Lower leg skin (tissue), 4 donors: ENCODE data around the gene PDK1. TPM values are rescaled to one million over a fixed set of nuclear protein-coding genes. Genes with fewer than 3 reads are reported as not detected.

ENCODE experiments used
- DNase-seq, 2 donors: peaks; one replicate each; pipeline ENCODE4 v3.0.0-alpha.2; 2019; ENCODE audit warnings: low spot score in 2 of 2
- H3K4me3 ChIP-seq: fragments of 200-600 bp; sonication (generic); 2 replicates; pipeline ENCODE4 v1.5.1; 2017; ENCODE audit warnings: mild to moderate bottlenecking, low read depth; ENCODE audit not compliant: poor library complexity, severe bottlenecking
- POLR2A ChIP-seq, 2 donors: fragments of 450-650 bp; IDR thresholded peaks; one replicate each; pipeline ENCODE4 v1.6.1; 2016 to 2017; ENCODE audit warnings: antibody characterized with exemption in 2 of 2, mild to moderate bottlenecking in 1 of 2, moderate library complexity in 1 of 2
- WGBS, 2 donors: methylation state at CpG; one replicate each; pipeline ENCODE4 v1.1.5; 2018; 5-methylcytosine and 5-hydroxymethylcytosine counted together
- intact Hi-C: fragments of 100-400 bp; cut with DNase I; formaldehyde crosslinking; loops from one replicate; pipeline ENCODE4 v1.15.0; 2023; ENCODE audit warnings: low total_unique reads
- total RNA-seq, 4 donors: library from RNA; depleted of rRNA; stranded (reverse); fragments of >200 nt; gene quantifications; one replicate each; pipeline ENCODE4 v1.1.0, GENCODE V29; 2016
- TF ChIP-seq, protein P1 (sequence below), 3 donors: fragments of 450-650 bp; IDR thresholded peaks; one replicate each; pipeline ENCODE4 v1.5.1; 2016; ENCODE audit warnings: antibody characterized with exemption in 3 of 3, mild to moderate bottlenecking in 3 of 3, moderate library complexity in 2 of 3

PDK1 gene
- total RNA-seq, 4 donors from 2014 or later, result 34.8 to 117 (median 54.8) TPM

GRCh38 chr2:172564376-172564775, 8.5 kb downstream of the PDK1 start:
- no peak overlapping the region for H3K4me3 ChIP-seq
- intact Hi-C loops, result no loop called here
- TF ChIP-seq, protein P1, sequence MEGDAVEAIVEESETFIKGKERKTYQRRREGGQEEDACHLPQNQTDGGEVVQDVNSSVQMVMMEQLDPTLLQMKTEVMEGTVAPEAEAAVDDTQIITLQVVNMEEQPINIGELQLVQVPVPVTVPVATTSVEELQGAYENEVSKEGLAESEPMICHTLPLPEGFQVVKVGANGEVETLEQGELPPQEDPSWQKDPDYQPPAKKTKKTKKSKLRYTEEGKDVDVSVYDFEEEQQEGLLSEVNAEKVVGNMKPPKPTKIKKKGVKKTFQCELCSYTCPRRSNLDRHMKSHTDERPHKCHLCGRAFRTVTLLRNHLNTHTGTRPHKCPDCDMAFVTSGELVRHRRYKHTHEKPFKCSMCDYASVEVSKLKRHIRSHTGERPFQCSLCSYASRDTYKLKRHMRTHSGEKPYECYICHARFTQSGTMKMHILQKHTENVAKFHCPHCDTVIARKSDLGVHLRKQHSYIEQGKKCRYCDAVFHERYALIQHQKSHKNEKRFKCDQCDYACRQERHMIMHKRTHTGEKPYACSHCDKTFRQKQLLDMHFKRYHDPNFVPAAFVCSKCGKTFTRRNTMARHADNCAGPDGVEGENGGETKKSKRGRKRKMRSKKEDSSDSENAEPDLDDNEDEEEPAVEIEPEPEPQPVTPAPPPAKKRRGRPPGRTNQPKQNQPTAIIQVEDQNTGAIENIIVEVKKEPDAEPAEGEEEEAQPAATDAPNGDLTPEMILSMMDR (IDR thresholded peaks at IDR 0.05), result no peak
- no peak for TF ChIP-seq POLR2A (IDR thresholded peaks at IDR 0.05)
- no peak for DNase-seq
- WGBS, 2 donors, result 50 to 51% methylated on average over 5 of the region's 5 CpGs

GRCh38 chr2:172571245-172571644, 15.4 kb downstream of the PDK1 start:
- no peak overlapping the region for H3K4me3 ChIP-seq
- TF ChIP-seq POLR2A (IDR thresholded peaks at IDR 0.05), result no peak
- TF ChIP-seq, protein P1 (IDR thresholded peaks at IDR 0.05), result no peak
- intact Hi-C loops, result no loop called here
- no peak for DNase-seq

- 77 to 86% methylated on average over 2 of the region's 2 CpGs for WGBS, 2 donors
- DNase-seq, result no peak
- no peak overlapping the region for H3K4me3 ChIP-seq
- no peak for TF ChIP-seq POLR2A (IDR thresholded peaks at IDR 0.05)
- TF ChIP-seq, protein P1 (IDR thresholded peaks at IDR 0.05), result no peak
- intact Hi-C loops, result no loop called here
These were observed 17.1 kb downstream of the PDK1 start for GRCh38 chr2:172572981-172573380.

- DNase-seq, result no peak
- H3K4me3 ChIP-seq, result no peak overlapping the region
- TF ChIP-seq POLR2A (IDR thresholded peaks at IDR 0.05), result no peak
- TF ChIP-seq, protein P1 (IDR thresholded peaks at IDR 0.05), result no peak
- intact Hi-C loops, result no loop called here
- WGBS, 2 donors, result 97% methylated on average over 1 of the region's 1 CpG
These were observed 19.1 kb downstream of the PDK1 start for GRCh38 chr2:172574965-172575364.

- DNase-seq, result no peak
- no peak overlapping the region for H3K4me3 ChIP-seq
- WGBS, 2 donors, result 88 to 100% methylated on average over 1 of the region's 1 CpG
- TF ChIP-seq, protein P1 (IDR thresholded peaks at IDR 0.05), result no peak
- TF ChIP-seq POLR2A (IDR thresholded peaks at IDR 0.05), result no peak
- intact Hi-C loops, result no loop called here
These were observed 22.2 kb downstream of the PDK1 start for GRCh38 chr2:172578054-172578453.

DNA sequence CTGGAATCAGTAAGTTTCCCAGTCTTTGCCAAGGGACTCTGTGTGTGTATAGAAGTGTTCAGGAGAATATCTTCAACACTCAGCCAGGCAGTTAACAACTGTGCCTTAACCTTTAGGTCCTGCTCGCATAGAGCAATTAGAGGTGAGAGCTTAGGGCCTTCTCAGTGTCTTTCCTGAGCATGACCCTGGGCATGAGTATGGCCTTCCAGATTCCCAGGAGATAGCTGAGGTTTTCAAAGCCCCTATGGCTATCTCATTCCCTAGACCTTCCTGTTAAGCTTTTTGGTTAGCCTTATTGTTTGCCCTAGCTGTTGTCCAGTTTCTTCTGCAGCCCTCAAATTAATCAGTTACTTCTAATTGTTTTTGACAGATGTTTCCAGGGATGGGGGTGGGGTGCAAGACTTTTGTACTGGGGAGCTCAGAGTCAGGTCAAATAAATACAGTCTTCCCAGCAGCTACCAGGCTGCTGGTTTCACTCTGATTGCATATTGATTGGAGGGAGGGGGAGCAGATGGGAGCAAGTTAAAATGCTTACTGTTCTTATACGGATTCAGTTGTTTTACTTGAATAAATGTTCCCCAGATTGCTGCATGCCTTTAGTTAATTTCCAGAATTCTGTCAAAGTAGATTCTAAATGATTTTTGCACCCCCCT, 23.1 kb downstream of the PDK1 start:
- intact Hi-C loops, result no loop called here
- TF ChIP-seq POLR2A (IDR thresholded peaks at IDR 0.05), result no peak
- TF ChIP-seq, protein P1 (IDR thresholded peaks at IDR 0.05), result no peak
- WGBS, 2 donors, result 87 to 94% methylated on average over 2 of the region's 2 CpGs
- H3K4me3 ChIP-seq, result no peak overlapping the region
- no peak for DNase-seq
